Heart left ventricle (tissue), 16 donors: ENCODE measurements around the gene PLA2G6. TPM values are rescaled to one million over a fixed set of nuclear protein-coding genes. Genes with fewer than 3 reads are reported as not detected.

Experiments
- ATAC-seq, 4 donors: fragments of 200-7000 bp; cut with Tn5 transposase; one replicate each; pipeline ENCODE4 v1.9.1; 2020 to 2022; ENCODE audit warnings: moderate library complexity in 4 of 4, mild to moderate bottlenecking in 3 of 4, moderate number of reproducible peaks in 1 of 4
- DNase-seq, 5 donors: peaks; one replicate each; pipeline ENCODE4 v3.0.0-alpha.2; 2020
- H3K27ac ChIP-seq, 12 donors: fragments of 200-600 bp; sonication (generic) in 4 of 12; one replicate each; pipeline versions ENCODE4 v1.5.0 to v1.8.0; 2016 to 2022; ENCODE audit warnings: mild to moderate bottlenecking in 2 of 12
- H3K27me3 ChIP-seq, 9 donors: fragments of 200-600 bp; sonication (generic) in 2 of 9; one replicate each; pipeline versions ENCODE4 v1.5.1 to v1.8.0; 2016 to 2022; ENCODE audit warnings: mild to moderate bottlenecking in 3 of 9
- H3K36me3 ChIP-seq, 9 donors: fragments of 200-600 bp; sonication (generic) in 2 of 9; one replicate each; pipeline versions ENCODE4 v1.5.0 to v1.8.0; 2018 to 2022; ENCODE audit warnings: mild to moderate bottlenecking in 2 of 9
- H3K4me1 ChIP-seq, 12 donors: fragments of 200-600 bp; sonication (generic) in 4 of 12; one replicate each; pipeline versions ENCODE4 v1.5.0 to v1.8.0; 2016 to 2022; ENCODE audit warnings: mild to moderate bottlenecking in 3 of 12
- H3K4me3 ChIP-seq, 12 donors: fragments of 200-600 bp; sonication (generic) in 4 of 12; one replicate each; pipeline versions ENCODE4 v1.5.0 to v1.8.0; 2017 to 2022; ENCODE audit warnings: mild to moderate bottlenecking in 9 of 12, moderate library complexity in 4 of 12
- H3K9me3 ChIP-seq, 12 donors: fragments of 200-600 bp; sonication (generic) in 4 of 12; one replicate each; pipeline versions ENCODE4 v1.5.0 to v1.8.0; 2016 to 2022; ENCODE audit warnings: mild to moderate bottlenecking in 1 of 12
- CTCF ChIP-seq, 12 donors: fragments of 200-600 bp; sonication (generic) in 4 of 12; IDR thresholded peaks; one replicate each; pipeline versions ENCODE4 v1.5.0 to v1.8.0; 2018 to 2022; ENCODE audit warnings: antibody characterized with exemption in 12 of 12, mild to moderate bottlenecking in 5 of 12
- POLR2A ChIP-seq, 2 donors: fragments of 450-650 bp; IDR thresholded peaks; one replicate each; pipeline ENCODE4 v1.6.1; 2017; ENCODE audit warnings: antibody characterized with exemption in 2 of 2, mild to moderate bottlenecking in 2 of 2, moderate library complexity in 2 of 2
- WGBS, 4 donors: extraction: QIAGEN DNeasy Blood & Tissue Kit in 2 of 4; methylation state at CpG; one replicate each; pipeline versions ENCODE4 v1.1.5 to v1.1.7; 2013 to 2018; 5-methylcytosine and 5-hydroxymethylcytosine counted together
- intact Hi-C, 10 donors: fragments of 100-400 bp; cut with DNase I; formaldehyde crosslinking; loops; one replicate each; pipeline versions ENCODE4 v1.11.1 to v1.14.2; 2022
- polyA plus RNA-seq, 2 donors: library from polyadenylated mRNA; stranded (reverse); fragments of 200-250 nt; gene quantifications; one replicate each; pipeline ENCODE4 v1.2.3, GENCODE V29; 2013
- total RNA-seq, 9 donors: library from RNA; depleted of rRNA in 2 of 9; stranded (reverse); fragments of >200 nt in 2 of 9; fragmentation: NEBNext Ultra II Directional in 3 of 9; extraction: Animal tissue kit (Norgen Biotek cat#: 25700) in 3 of 9; gene quantifications; one replicate each; pipeline versions ENCODE4 v1.1.0 to v1.2.4, GENCODE V29; 2016 to 2023
- donor health status: ischemic (EF 13 %, LVEDD 7.1; RV severe dilation, severe dysfunction).
- donor health status: healthy with polysubstance abuse.
- donor health status: DM: no; HTN: yes; CAD: no.
- donor health status: DM: no; HTN: no; CAD: no.
- donor health status: ischemic (EF 25% LVEDD 6.9; RV normal size, moderate dysfunction).
- donor health status: ischemic (EF 25% LVEDD 5.7; RV mildly dilated, moderate dysfunction).
- donor health status: healthy.
- donor health status: DM: yes; HTN: yes; CAD: no.
- donor health status: ischemic (EF 35%, LVEDD 5.7; RV mildly dilated, moderate dysfunction).
- donor health status: nonischemic (EF 11% LVEDD 7.7; RV severe dilation, severe dysfunction).
- donor health status: DM: yes; HTN: yes; CAD: no.
- donor health status: PGD.
- donor health status: ischemic (EF 29% LVEDD 5.4; RV normal size, mild dysfunction).
- donor health status: nonischemic (EF 23%, LVEDD 6.1; RV moderate dilation, normal function).

The PLA2G6 gene
- total and polyA plus RNA-seq, 11 donors: 4.9 to 17.9 (median 11.0) TPM

- Histone ChIP-seq H3K9me3 (no peaks in the 10 kb centered on the region), H3K27me3 (no peaks in the 10 kb centered on the region), H3K4me1 (peaks cover 0 to 4% (median 0%) of the 10 kb centered on the region in 12 donors), H3K4me3 (no peak overlapping the region), H3K27ac (no peak overlapping the region), H3K36me3 (peaks cover 0 to 5% (median 0%) of the 10 kb centered on the region in 9 donors)
- DNase-seq (peak in 2 of 5 donors; percentile 25 to 39), ATAC-seq (no peak)
- 69 to 83% (median 80%) methylated on average over 15 to 17 of the region's 17 CpGs for WGBS, 4 donors
- intact Hi-C loops: loop anchor here in 1 of 10 donors (10.0 kb wide), 1 partner anchor 52 kb away; the partner anchor contains the start of gene PICK1
- TF ChIP-seq POLR2A (IDR thresholded peaks at IDR 0.05): no peak
- TF ChIP-seq CTCF (IDR thresholded peaks at IDR 0.05): no peak
These were observed 74.6 kb downstream of the PLA2G6 start for GRCh38 chr22:38106814-38107578.

DNA sequence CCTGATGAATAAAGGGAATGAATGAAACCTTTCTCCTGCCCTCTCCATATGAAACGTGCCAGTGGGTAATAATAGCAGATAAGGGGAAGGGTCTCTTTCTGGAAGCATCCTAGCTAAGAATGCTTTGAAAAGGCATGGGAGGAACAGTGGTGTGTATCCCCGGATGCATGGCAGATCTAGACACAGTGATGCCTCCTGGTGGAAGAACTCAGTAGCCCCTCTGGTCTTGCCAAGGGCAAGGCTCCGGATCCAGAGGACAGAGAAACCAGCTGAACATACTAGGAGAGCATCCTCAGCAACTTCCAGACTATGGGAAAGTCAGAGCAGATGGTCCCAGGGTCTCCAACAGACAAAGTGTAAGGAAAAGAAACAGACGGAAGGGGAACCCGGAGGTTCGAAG is 77.5 kb downstream of the PLA2G6 start:
- Histone ChIP-seq H3K9me3 (no peaks in the 10 kb centered on the region), H3K36me3 (no peaks in the 10 kb centered on the region), H3K27ac (no peak overlapping the region), H3K27me3 (no peaks in the 10 kb centered on the region), H3K4me1 (peaks cover 0 to 4% (median 0%) of the 10 kb centered on the region in 12 donors), H3K4me3 (no peak overlapping the region)
- peak in 2 of 4 donors; percentile 27 to 50 for ATAC-seq
- no peak for TF ChIP-seq POLR2A (IDR thresholded peaks at IDR 0.05)
- TF ChIP-seq CTCF (IDR thresholded peaks at IDR 0.05): peak in 8 of 12 donors; percentile 7 to 34 (median 30)
- 68 to 80% (median 76%) methylated on average over 6 of the region's 6 CpGs for WGBS, 4 donors
- DNase-seq: peak in 2 of 5 donors; percentile 18 to 34
- intact Hi-C loops: loop anchor here in 3 of 10 donors (5.0 to 10.0 kb wide), 2 partner anchors 49 to 52 kb away; partner anchors contain the start of gene PICK1 (in 1 of the 3)

- WGBS, 4 donors: 66 to 84% (median 79%) methylated on average over 8 of the region's 8 CpGs
- intact Hi-C loops: loop anchor here in 3 of 10 donors (5.0 to 10.0 kb wide), 2 partner anchors 49 to 51 kb away; partner anchors contain the start of gene PICK1 (in 1 of the 3)
- TF ChIP-seq CTCF (IDR thresholded peaks at IDR 0.05) (no peak), POLR2A (IDR thresholded peaks at IDR 0.05) (no peak)
- no peak overlapping the region for H3K4me3 ChIP-seq
- no peaks in the 10 kb centered on the region for H3K9me3 ChIP-seq
- H3K27ac ChIP-seq: no peak overlapping the region
- H3K36me3 ChIP-seq: no peaks in the 10 kb centered on the region
- ATAC-seq (no peak), DNase-seq (peak in 1 of 5 donors; percentile 28)
- no peaks in the 10 kb centered on the region for H3K27me3 ChIP-seq
- H3K4me1 ChIP-seq: peaks cover 0 to 8% (median 0%) of the 10 kb centered on the region in 12 donors
These were observed 78.0 kb downstream of the PLA2G6 start for GRCh38 chr22:38103641-38104040.
